Measurements from ENCODE around the gene UGGT2. TPM values are rescaled to one million over a fixed set of nuclear protein-coding genes. Genes with fewer than 3 reads are reported as not detected.

UGGT2 gene
- total RNA-seq, 1 experiment from 2014 or later: 36.9 TPM

GRCh38 chr13:96034662-96035061 is 18.5 kb downstream of the UGGT2 start:
- H3K4me3 ChIP-seq: no peak overlapping the region
- no peaks in the 10 kb centered on the region for H3K9me3 ChIP-seq (replicated peaks)
- no peak overlapping the region for H3K27ac ChIP-seq
- H3K36me3 ChIP-seq: peaks cover 24% of the 10 kb centered on the region
- no peaks in the 10 kb centered on the region for H3K4me1 ChIP-seq (replicated peaks)
- no peaks in the 10 kb centered on the region for H3K27me3 ChIP-seq (replicated peaks)
- peak in 1 of 2 experiments; percentile 64 for DNase-seq (ENCODE audit: low read depth in 1 of 2, low spot score in 2 of 2)

GRCh38 chr13:96033220-96034015 is 19.8 kb downstream of the UGGT2 start:
- Histone ChIP-seq H3K27me3 (replicated peaks) (no peaks in the 10 kb centered on the region), H3K27ac (no peak overlapping the region), H3K4me3 (no peak overlapping the region), H3K9me3 (replicated peaks) (no peaks in the 10 kb centered on the region), H3K36me3 (peaks cover 18% of the 10 kb centered on the region), H3K4me1 (replicated peaks) (no peaks in the 10 kb centered on the region)
- DNase-seq (ENCODE audit: low read depth in 1 of 2, low spot score in 2 of 2): peak; percentile 7 to 63

GRCh38 chr13:96032717-96033116 is 20.5 kb downstream of the UGGT2 start:
- peak in 1 of 2 experiments; percentile 12 for DNase-seq (ENCODE audit: low read depth in 1 of 2, low spot score in 2 of 2)

GRCh38 chr13:96029002-96029401 is 24.2 kb downstream of the UGGT2 start:
- Histone ChIP-seq H3K4me3 (no peak overlapping the region), H3K36me3 (peaks cover 25% of the 10 kb centered on the region), H3K4me1 (replicated peaks) (no peaks in the 10 kb centered on the region), H3K9me3 (replicated peaks) (no peaks in the 10 kb centered on the region), H3K27ac (no peak overlapping the region), H3K27me3 (replicated peaks) (no peaks in the 10 kb centered on the region)
- no peak for DNase-seq (ENCODE audit: low read depth in 1 of 2, low spot score in 2 of 2)

More at GRCh38 chr13:96032717-96033116, 20.5 kb downstream of the UGGT2 start:
- no peak overlapping the region for H3K27ac ChIP-seq
- no peak overlapping the region for H3K4me3 ChIP-seq
- H3K36me3 ChIP-seq: peaks cover 18% of the 10 kb centered on the region
- no peaks in the 10 kb centered on the region for H3K9me3 ChIP-seq (replicated peaks)
- H3K27me3 ChIP-seq (replicated peaks): no peaks in the 10 kb centered on the region
- no peaks in the 10 kb centered on the region for H3K4me1 ChIP-seq (replicated peaks)

GRCh38 chr13:96027496-96027895 is 25.7 kb downstream of the UGGT2 start:
- Histone ChIP-seq H3K4me1 (replicated peaks) (no peaks in the 10 kb centered on the region), H3K27me3 (replicated peaks) (no peaks in the 10 kb centered on the region), H3K36me3 (peaks cover 25% of the 10 kb centered on the region), H3K4me3 (no peak overlapping the region), H3K27ac (no peak overlapping the region), H3K9me3 (replicated peaks) (no peaks in the 10 kb centered on the region)
- peak in 1 of 2 experiments; percentile 15 for DNase-seq (ENCODE audit: low read depth in 1 of 2, low spot score in 2 of 2)

- DNase-seq (ENCODE audit: low read depth in 1 of 2, low spot score in 2 of 2): no peak
- H3K4me3 ChIP-seq: no peak overlapping the region
- no peaks in the 10 kb centered on the region for H3K27me3 ChIP-seq (replicated peaks)
- H3K27ac ChIP-seq: no peak overlapping the region
- peaks cover 25% of the 10 kb centered on the region for H3K36me3 ChIP-seq
- no peaks in the 10 kb centered on the region for H3K4me1 ChIP-seq (replicated peaks)
- no peaks in the 10 kb centered on the region for H3K9me3 ChIP-seq (replicated peaks)
Observed at GRCh38 chr13:96025283-96025682, 27.9 kb downstream of the UGGT2 start.

GRCh38 chr13:96020931-96021330 is 32.3 kb downstream of the UGGT2 start:
- H3K36me3 ChIP-seq: peaks cover 14% of the 10 kb centered on the region; the same call in 1 of the 2 replicates
- H3K27me3 ChIP-seq (replicated peaks): no peaks in the 10 kb centered on the region
- H3K27ac ChIP-seq: no peak overlapping the region
- no peak overlapping the region for H3K4me3 ChIP-seq
- no peak for DNase-seq (ENCODE audit: low read depth in 1 of 2, low spot score in 2 of 2)
- H3K4me1 ChIP-seq (replicated peaks): no peaks in the 10 kb centered on the region
- H3K9me3 ChIP-seq (replicated peaks): no peaks in the 10 kb centered on the region

GRCh38 chr13:96020155-96020575 is 33.0 kb downstream of the UGGT2 start:
- Histone ChIP-seq H3K27ac (no peak overlapping the region), H3K4me3 (no peak overlapping the region), H3K9me3 (replicated peaks) (no peaks in the 10 kb centered on the region), H3K4me1 (replicated peaks) (no peaks in the 10 kb centered on the region), H3K27me3 (replicated peaks) (no peaks in the 10 kb centered on the region), H3K36me3 (peaks cover 14% of the 10 kb centered on the region; the same call in 1 of the 2 replicates)
- peak in 1 of 2 experiments; percentile 13 for DNase-seq (ENCODE audit: low read depth in 1 of 2, low spot score in 2 of 2)

- Histone ChIP-seq H3K9me3 (replicated peaks) (no peaks in the 10 kb centered on the region), H3K4me3 (no peak overlapping the region), H3K27ac (no peak overlapping the region), H3K27me3 (replicated peaks) (no peaks in the 10 kb centered on the region), H3K36me3 (peaks cover 14% of the 10 kb centered on the region; the same call in 1 of the 2 replicates), H3K4me1 (replicated peaks) (no peaks in the 10 kb centered on the region)
- no peak for DNase-seq (ENCODE audit: low read depth in 1 of 2, low spot score in 2 of 2)
Observed at GRCh38 chr13:96018135-96018534, 35.1 kb downstream of the UGGT2 start.

GRCh38 chr13:96011291-96011872 is 41.8 kb downstream of the UGGT2 start:
- Histone ChIP-seq H3K27ac (no peak overlapping the region), H3K27me3 (replicated peaks) (no peaks in the 10 kb centered on the region)
- no peak for DNase-seq (ENCODE audit: low read depth in 1 of 2, low spot score in 2 of 2)

GRCh38 chr13:96003304-96003703 is 49.9 kb downstream of the UGGT2 start:
- Histone ChIP-seq H3K36me3 (0 out of 2 replicates have a peak, but pooled peaks cover 7% of the 10 kb centered on the region), H3K27ac (no peak overlapping the region), H3K4me1 (replicated peaks) (no peaks in the 10 kb centered on the region), H3K9me3 (replicated peaks) (no peaks in the 10 kb centered on the region), H3K27me3 (replicated peaks) (no peaks in the 10 kb centered on the region), H3K4me3 (no peak overlapping the region)
- no peak for DNase-seq (ENCODE audit: low read depth in 1 of 2, low spot score in 2 of 2)

More at GRCh38 chr13:96011291-96011872, 41.8 kb downstream of the UGGT2 start:
- Histone ChIP-seq H3K36me3 (0 out of 2 replicates have a peak, but pooled peaks cover 11% of the 10 kb centered on the region), H3K9me3 (replicated peaks) (no peaks in the 10 kb centered on the region), H3K4me1 (replicated peaks) (no peaks in the 10 kb centered on the region), H3K4me3 (no peak overlapping the region)

GRCh38 chr13:96002322-96003131 is 50.7 kb downstream of the UGGT2 start:
- H3K27ac ChIP-seq: no peak overlapping the region
- DNase-seq (ENCODE audit: low read depth in 1 of 2, low spot score in 2 of 2): no peak
- H3K36me3 ChIP-seq: no peaks in the 10 kb centered on the region

GRCh38 chr13:96000069-96000468 is 53.1 kb downstream of the UGGT2 start:
- no peak overlapping the region for H3K27ac ChIP-seq
- no peaks in the 10 kb centered on the region for H3K9me3 ChIP-seq (replicated peaks)
- no peaks in the 10 kb centered on the region for H3K27me3 ChIP-seq (replicated peaks)
- H3K4me1 ChIP-seq (replicated peaks): no peaks in the 10 kb centered on the region
- no peak overlapping the region for H3K4me3 ChIP-seq
- DNase-seq (ENCODE audit: low read depth in 1 of 2, low spot score in 2 of 2): no peak
- H3K36me3 ChIP-seq: no peaks in the 10 kb centered on the region

More at GRCh38 chr13:96002322-96003131, 50.7 kb downstream of the UGGT2 start:
- no peaks in the 10 kb centered on the region for H3K4me1 ChIP-seq (replicated peaks)
- no peaks in the 10 kb centered on the region for H3K9me3 ChIP-seq (replicated peaks)
- H3K27me3 ChIP-seq (replicated peaks): no peaks in the 10 kb centered on the region
- no peak overlapping the region for H3K4me3 ChIP-seq

All from SJSA1 (cell line).